ENCODE measurements around the gene NFASC. TPM values are rescaled to one million over a fixed set of nuclear protein-coding genes. Genes with fewer than 3 reads are reported as not detected.

NFASC gene
- total RNA-seq, 2 experiments from 2014 or later = not detected

- no TSS peak for BruUV-seq (replicated peaks)
- intact Hi-C loops (cut with micrococcal nuclease; ENCODE audit: unreplicated experiment) = no loop called here
- Histone ChIP-seq H3K27ac (ENCODE audit: low read depth, low read length, poor library complexity, severe bottlenecking) (no peak overlapping the region), H3K4me3 (ENCODE audit: low read depth, low read length, poor library complexity, severe bottlenecking) (no peak overlapping the region), H2AFZ (ENCODE audit: low read length) (no peak overlapping the region), H4K20me1 (ENCODE audit: insufficient read depth, low read length) (no peaks in the 10 kb centered on the region), H3K79me2 (ENCODE audit: insufficient read depth, low read depth, low read length) (no peaks in the 10 kb centered on the region), H3K4me2 (ENCODE audit: low read length) (no peak overlapping the region), H3K9me2 (ENCODE audit: insufficient read depth, low read length) (no peaks in the 10 kb centered on the region), H3K9me3 (ENCODE audit: low read length) (no peaks in the 10 kb centered on the region), H3K4me1 (ENCODE audit: insufficient read depth, low read length, poor library complexity, severe bottlenecking) (peaks cover 10% of the 10 kb centered on the region), H3K36me3 (ENCODE audit: insufficient read depth, low read length) (no peaks in the 10 kb centered on the region)
- ChIA-PET POLR2A (interaction anchor here (1.4 kb wide), 1 partner anchor 20 kb away, joined by 3 read pairs; no protein-coding TSS in a partner anchor), CTCF (ENCODE audit: unreplicated experiment) (no interaction called here)
- DNase-seq (ENCODE audit: low spot score) = no peak
- TF ChIP-seq CTCF (conservative IDR thresholded peaks at IDR 0.05; ENCODE audit: low read length) (no peak), EZH2phosphoT487 (IDR thresholded peaks at IDR 0.05; ENCODE audit: borderline replicate concordance, low read depth, low read length) (no peak)
Observed at GRCh38 chr1:204836856-204837255, 33.8 kb upstream of the NFASC start.

GRCh38 chr1:204837440-204838084, 33.1 kb upstream of the NFASC start:
- H3K27ac ChIP-seq (ENCODE audit: low read depth, low read length, poor library complexity, severe bottlenecking) = no peak overlapping the region
- BruUV-seq (replicated peaks) = no TSS peak
- intact Hi-C loops (cut with micrococcal nuclease; ENCODE audit: unreplicated experiment) = no loop called here
- CTCF ChIA-PET (ENCODE audit: unreplicated experiment) = no interaction called here
- H3K79me2 ChIP-seq (ENCODE audit: insufficient read depth, low read depth, low read length) = no peaks in the 10 kb centered on the region
- no peak overlapping the region for H2AFZ ChIP-seq (ENCODE audit: low read length)
- no peak overlapping the region for H3K4me2 ChIP-seq (ENCODE audit: low read length)
- no peaks in the 10 kb centered on the region for H3K36me3 ChIP-seq (ENCODE audit: insufficient read depth, low read length)
- H4K20me1 ChIP-seq (ENCODE audit: insufficient read depth, low read length) = no peaks in the 10 kb centered on the region
- peaks cover 17% of the 10 kb centered on the region for H3K4me1 ChIP-seq (ENCODE audit: insufficient read depth, low read length, poor library complexity, severe bottlenecking)
- H3K9me2 ChIP-seq (ENCODE audit: insufficient read depth, low read length) = no peaks in the 10 kb centered on the region
- no peaks in the 10 kb centered on the region for H3K9me3 ChIP-seq (ENCODE audit: low read length)
- POLR2A ChIA-PET = no interaction called here
- H3K4me3 ChIP-seq (ENCODE audit: low read depth, low read length, poor library complexity, severe bottlenecking) = no peak overlapping the region
- peak; percentile 35 for DNase-seq (ENCODE audit: low spot score)
- TF ChIP-seq CTCF (conservative IDR thresholded peaks at IDR 0.05; ENCODE audit: low read length) (no peak), EZH2phosphoT487 (IDR thresholded peaks at IDR 0.05; ENCODE audit: borderline replicate concordance, low read depth, low read length) (no peak)

- Histone ChIP-seq H3K9me3 (ENCODE audit: low read length) (no peaks in the 10 kb centered on the region), H3K79me2 (ENCODE audit: insufficient read depth, low read depth, low read length) (no peaks in the 10 kb centered on the region), H3K4me3 (ENCODE audit: low read depth, low read length, poor library complexity, severe bottlenecking) (peak overlapping the region; percentile 5), H4K20me1 (ENCODE audit: insufficient read depth, low read length) (no peaks in the 10 kb centered on the region), H3K9me2 (ENCODE audit: insufficient read depth, low read length) (no peaks in the 10 kb centered on the region), H3K4me2 (ENCODE audit: low read length) (peak overlapping the region; percentile 54), H3K36me3 (ENCODE audit: insufficient read depth, low read length) (no peaks in the 10 kb centered on the region), H2AFZ (ENCODE audit: low read length) (peak overlapping the region; percentile 17; the same call in 1 of the 2 replicates), H3K27ac (ENCODE audit: low read depth, low read length, poor library complexity, severe bottlenecking) (peak overlapping the region; percentile 14), H3K4me1 (ENCODE audit: insufficient read depth, low read length, poor library complexity, severe bottlenecking) (peaks cover 19% of the 10 kb centered on the region)
- intact Hi-C loops (cut with micrococcal nuclease; ENCODE audit: unreplicated experiment) = no loop called here
- no peak for DNase-seq (ENCODE audit: low spot score)
- ChIA-PET CTCF (ENCODE audit: unreplicated experiment) (interaction anchor here (0.8 kb wide), 1 partner anchor 17 kb away, joined by 3 read pairs; no protein-coding TSS in a partner anchor), POLR2A (interaction anchor here (1.1 to 1.5 kb wide), 2 partner anchors 12 to 40 kb away, joined by 3 to 4 read pairs; no protein-coding TSS in a partner anchor)
- TF ChIP-seq EZH2phosphoT487 (IDR thresholded peaks at IDR 0.05; ENCODE audit: borderline replicate concordance, low read depth, low read length) (no peak), CTCF (conservative IDR thresholded peaks at IDR 0.05; ENCODE audit: low read length) (no peak)
- no TSS peak for BruUV-seq (replicated peaks)
Observed at GRCh38 chr1:204841316-204841715, 29.3 kb upstream of the NFASC start.
